AML-193 (cell line): ENCODE data around the gene GABARAPL1.
A peak's percentile ranks its signal among the peaks of the same experiment; 100 is the strongest.
"Not testable (repeated sequence)": the region's sequence is repeated elsewhere in the genome, so short reads cannot be mapped to it uniquely, and the experiment has no call there.

Source experiments
- DNase-seq, 2 experiments: peaks; one replicate each; lab custom pipeline; 2025; lab: John Stamatoyannopoulos, UW

GABARAPL1 gene

GRCh38 chr12:10212739-10213131, at the start of gene GABARAPL1:
TSS of gene GABARAPL1 (plus strand) at chr12:10212877. CDS start at chr12:10213130, 253 bp downstream.
- DNase-seq = peak in 1 of 2 experiments; percentile 5

GRCh38 chr12:10163084-10163483, 49.6 kb upstream of the GABARAPL1 start:
- no peak for DNase-seq

- no peak for DNase-seq
These were observed 47.3 kb upstream of the GABARAPL1 start for GRCh38 chr12:10165421-10165820.

- peak; percentile 90 to 96 for DNase-seq
These were observed 45.1 kb upstream of the GABARAPL1 start for GRCh38 chr12:10167599-10167998.

GRCh38 chr12:10169104-10169503, 43.6 kb upstream of the GABARAPL1 start:
- DNase-seq = no peak

- peak; percentile 77 to 78 for DNase-seq
These were observed 42.5 kb upstream of the GABARAPL1 start for GRCh38 chr12:10170216-10170615.

GRCh38 chr12:10171973-10172728, 40.5 kb upstream of the GABARAPL1 start, which contains the start of gene OLR1:
TSS of gene OLR1 (minus strand) at chr12:10172132. CDS start at chr12:10172077, 55 bp downstream.
- DNase-seq = peak in 1 of 2 experiments; percentile 3

- no peak for DNase-seq
These were observed 37.6 kb upstream of the GABARAPL1 start for GRCh38 chr12:10174986-10175614.

- DNase-seq = no peak
These were observed 36.6 kb upstream of the GABARAPL1 start for GRCh38 chr12:10175846-10176636.

GRCh38 chr12:10178821-10179220, 33.9 kb upstream of the GABARAPL1 start, which contains the start of gene TMEM52B:
TSS of gene TMEM52B (plus strand) at chr12:10179032. CDS start at chr12:10179575, 543 bp downstream.
- no peak for DNase-seq

- DNase-seq = no peak
These were observed 32.9 kb upstream of the GABARAPL1 start for GRCh38 chr12:10179776-10180181.

GRCh38 chr12:10182354-10183049, 30.2 kb upstream of the GABARAPL1 start:
- peak; percentile 73 to 78 for DNase-seq

- peak; percentile 7 to 12 for DNase-seq
These were observed 28.3 kb upstream of the GABARAPL1 start for GRCh38 chr12:10184261-10184843.

- no peak for DNase-seq
These were observed 26.4 kb upstream of the GABARAPL1 start for GRCh38 chr12:10186299-10186698.

GRCh38 chr12:10186958-10187357, 25.7 kb upstream of the GABARAPL1 start:
- not testable (repeated sequence) for DNase-seq

- no peak for DNase-seq
These were observed 23.0 kb upstream of the GABARAPL1 start for GRCh38 chr12:10189653-10190052.

- peak; percentile 74 to 77 for DNase-seq
These were observed 21.9 kb upstream of the GABARAPL1 start for GRCh38 chr12:10190558-10191388.

GRCh38 chr12:10191865-10192264, 20.8 kb upstream of the GABARAPL1 start:
- DNase-seq = no peak

- DNase-seq = no peak
These were observed 18.5 kb upstream of the GABARAPL1 start for GRCh38 chr12:10194160-10194670.

- peak; percentile 22 to 44 for DNase-seq
These were observed 16.5 kb upstream of the GABARAPL1 start for GRCh38 chr12:10196210-10196609.
